Liver (tissue), 9 donors: ENCODE measurements around the gene PITRM1. TPM values are rescaled to one million over a fixed set of nuclear protein-coding genes. Genes with fewer than 3 reads are reported as not detected.
"Not testable (repeated sequence)": the region's sequence is repeated elsewhere in the genome, so short reads cannot be mapped to it uniquely, and the experiment has no call there.

ENCODE experiments used
- DNase-seq: peaks from one replicate; pipeline ENCODE4 v3.0.0-alpha.2; 2017; ENCODE audit warnings: low spot score
- H3K27ac ChIP-seq, 2 donors: one replicate each; pipeline ENCODE4 v1.7.0; 2013; ENCODE audit warnings: inconsistent platforms in 2 of 2, low read length in 2 of 2, control low read depth in 1 of 2, low read depth in 1 of 2, mild to moderate bottlenecking in 1 of 2
- H3K27me3 ChIP-seq, 4 donors: one replicate each; pipeline versions ENCODE4 v1.6.1 to v1.7.0; 2013; ENCODE audit warnings: low read length in 3 of 4, inconsistent platforms in 1 of 4, mild to moderate bottlenecking in 1 of 4, moderate library complexity in 1 of 4; ENCODE audit not compliant: control insufficient read depth in 4 of 4, insufficient read depth in 4 of 4
- H3K36me3 ChIP-seq, 4 donors: one replicate each; pipeline versions ENCODE4 v1.6.1 to v1.7.0; 2013; ENCODE audit warnings: low read length in 3 of 4, mild to moderate bottlenecking in 3 of 4, low read depth in 1 of 4, moderate library complexity in 1 of 4; ENCODE audit not compliant: control insufficient read depth in 4 of 4, insufficient read depth in 3 of 4
- H3K4me1 ChIP-seq, 4 donors: one replicate each; pipeline versions ENCODE4 v1.6.1 to v1.7.0; 2013; ENCODE audit warnings: low read length in 3 of 4, mild to moderate bottlenecking in 3 of 4, moderate library complexity in 1 of 4; ENCODE audit not compliant: control insufficient read depth in 4 of 4, insufficient read depth in 4 of 4
- H3K4me3 ChIP-seq, 3 donors: one replicate each; pipeline versions ENCODE4 v1.6.1 to v1.7.0; 2013; ENCODE audit warnings: low read length in 3 of 3, control low read depth in 1 of 3, low read depth in 1 of 3, mild to moderate bottlenecking in 1 of 3
- H3K9ac ChIP-seq, 2 donors: one replicate each; pipeline ENCODE4 v1.7.0; 2013; ENCODE audit warnings: low read length in 2 of 2, mild to moderate bottlenecking in 2 of 2, moderate library complexity in 2 of 2, control low read depth in 1 of 2, low read depth in 1 of 2
- H3K9me3 ChIP-seq, 4 donors: one replicate each; pipeline versions ENCODE4 v1.6.1 to v1.7.0; 2013; ENCODE audit warnings: low read length in 3 of 4; ENCODE audit not compliant: control insufficient read depth in 4 of 4
- EGR1 ChIP-seq, 2 donors: IDR thresholded peaks; 2 replicates each; pipeline ENCODE4 v1.6.1; 2016 to 2018; ENCODE audit warnings: antibody characterized with exemption in 2 of 2, low read depth in 2 of 2
- FOXA1 ChIP-seq: IDR thresholded peaks from 2 replicates; pipeline ENCODE4 v1.6.1; 2016; ENCODE audit warnings: antibody characterized with exemption
- FOXA2 ChIP-seq: IDR thresholded peaks from 2 replicates; pipeline ENCODE4 v1.6.1; 2016; ENCODE audit warnings: antibody characterized with exemption
- HNF4G ChIP-seq: IDR thresholded peaks from 2 replicates; pipeline ENCODE4 v1.6.1; 2016; ENCODE audit warnings: antibody characterized with exemption
- JUND ChIP-seq, 2 donors: IDR thresholded peaks; 2 replicates each; pipeline ENCODE4 v1.6.1; 2016; ENCODE audit warnings: antibody characterized with exemption in 2 of 2
- NR2F2 ChIP-seq: IDR thresholded peaks from 2 replicates; pipeline ENCODE4 v1.6.1; 2016; ENCODE audit warnings: antibody characterized with exemption
- RXRA ChIP-seq, 2 donors: IDR thresholded peaks; 2 replicates each; pipeline ENCODE4 v1.6.1; 2017 to 2018; ENCODE audit warnings: antibody characterized with exemption in 2 of 2, mild to moderate bottlenecking in 1 of 2
- SP1 ChIP-seq: IDR thresholded peaks from 2 replicates; pipeline ENCODE4 v1.6.1; 2018; ENCODE audit warnings: antibody characterized with exemption, mild to moderate bottlenecking
- WGBS: extraction: QIAGEN DNeasy Blood & Tissue Kit; methylation state at CpG from one replicate; pipeline ENCODE4 v1.1.7; 2013; 5-methylcytosine and 5-hydroxymethylcytosine counted together
- polyA plus RNA-seq, 2 donors: library from polyadenylated mRNA; stranded (reverse) in 1 of 2; unstranded in 1 of 2; fragments of 200-250 nt in 1 of 2; fragments of >200 nt in 1 of 2; fragmentation: Nextera tagmentation in 1 of 2; extraction: Ambion mirVana in 1 of 2; gene quantifications; one replicate each; pipeline versions ENCODE4 v1.2.1 to v1.2.3, GENCODE V29; 2013 to 2015
- total RNA-seq, 2 donors: library from RNA; depleted of rRNA; stranded (reverse); fragments of >200 nt; gene quantifications; one replicate each; pipeline ENCODE4 v1.2.3, GENCODE V29; 2014
- TF ChIP-seq, protein P1 (sequence below): IDR thresholded peaks from 2 replicates; pipeline ENCODE4 v1.6.1; 2016; ENCODE audit warnings: antibody characterized with exemption, mild to moderate bottlenecking
- TF ChIP-seq, protein P2 (sequence below): IDR thresholded peaks from 2 replicates; pipeline ENCODE4 v1.6.1; 2016; ENCODE audit warnings: antibody characterized with exemption
- TF ChIP-seq, protein P3 (sequence below): IDR thresholded peaks from 2 replicates; pipeline ENCODE4 v1.6.1; 2016; ENCODE audit warnings: antibody characterized with exemption
- TF ChIP-seq, protein P4 (sequence below): IDR thresholded peaks from 2 replicates; pipeline ENCODE4 v1.6.1; 2016; ENCODE audit warnings: antibody characterized with exemption
- TF ChIP-seq, protein P5 (sequence below): fragments of 150-350 bp; IDR thresholded peaks from 2 replicates; pipeline ENCODE4 v1.5.1; 2017; ENCODE audit warnings: improper control_type of control experiment, low read depth, low read length; ENCODE audit not compliant: missing input control
- donor health status: healthy.
- donor health status: healthy.
- donor health status: healthy.
- donor health status: healthy.
- donor health status: healthy.

PITRM1 gene
- total and polyA plus RNA-seq, 4 donors: 21.1 to 43.1 (median 27.7) TPM

DNA sequence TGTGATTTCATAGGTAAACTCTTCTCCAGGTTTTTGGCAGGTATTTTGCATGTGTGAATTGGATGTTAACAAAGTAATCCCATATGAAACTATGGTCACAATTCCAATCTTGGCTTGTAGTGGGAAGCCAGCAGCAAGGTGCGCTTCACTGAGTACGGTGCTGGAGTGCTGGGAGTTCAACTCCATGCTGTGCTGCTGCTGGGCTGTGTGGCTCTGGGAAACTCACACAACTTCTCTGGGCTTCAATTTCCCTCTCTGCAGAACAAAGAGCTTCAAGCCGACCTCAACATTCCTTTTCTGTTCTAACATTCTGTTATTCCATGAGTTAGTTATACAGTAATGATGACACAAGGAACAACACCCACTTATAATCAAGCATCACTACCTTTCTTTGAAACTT is 18.2 kb upstream of the PITRM1 start:
- H3K27ac ChIP-seq: no peak overlapping the region
- WGBS: 82% methylated on average over 3 of the region's 3 CpGs
- no peaks in the 10 kb centered on the region for H3K36me3 ChIP-seq
- no peaks in the 10 kb centered on the region for H3K9me3 ChIP-seq
- no peak overlapping the region for H3K4me3 ChIP-seq
- H3K4me1 ChIP-seq: peaks cover 0 to 4% (median 0%) of the 10 kb centered on the region in 4 donors
- H3K9ac ChIP-seq: no peak overlapping the region
- no peaks in the 10 kb centered on the region for H3K27me3 ChIP-seq
- DNase-seq: no peak
- TF ChIP-seq, protein P1, sequence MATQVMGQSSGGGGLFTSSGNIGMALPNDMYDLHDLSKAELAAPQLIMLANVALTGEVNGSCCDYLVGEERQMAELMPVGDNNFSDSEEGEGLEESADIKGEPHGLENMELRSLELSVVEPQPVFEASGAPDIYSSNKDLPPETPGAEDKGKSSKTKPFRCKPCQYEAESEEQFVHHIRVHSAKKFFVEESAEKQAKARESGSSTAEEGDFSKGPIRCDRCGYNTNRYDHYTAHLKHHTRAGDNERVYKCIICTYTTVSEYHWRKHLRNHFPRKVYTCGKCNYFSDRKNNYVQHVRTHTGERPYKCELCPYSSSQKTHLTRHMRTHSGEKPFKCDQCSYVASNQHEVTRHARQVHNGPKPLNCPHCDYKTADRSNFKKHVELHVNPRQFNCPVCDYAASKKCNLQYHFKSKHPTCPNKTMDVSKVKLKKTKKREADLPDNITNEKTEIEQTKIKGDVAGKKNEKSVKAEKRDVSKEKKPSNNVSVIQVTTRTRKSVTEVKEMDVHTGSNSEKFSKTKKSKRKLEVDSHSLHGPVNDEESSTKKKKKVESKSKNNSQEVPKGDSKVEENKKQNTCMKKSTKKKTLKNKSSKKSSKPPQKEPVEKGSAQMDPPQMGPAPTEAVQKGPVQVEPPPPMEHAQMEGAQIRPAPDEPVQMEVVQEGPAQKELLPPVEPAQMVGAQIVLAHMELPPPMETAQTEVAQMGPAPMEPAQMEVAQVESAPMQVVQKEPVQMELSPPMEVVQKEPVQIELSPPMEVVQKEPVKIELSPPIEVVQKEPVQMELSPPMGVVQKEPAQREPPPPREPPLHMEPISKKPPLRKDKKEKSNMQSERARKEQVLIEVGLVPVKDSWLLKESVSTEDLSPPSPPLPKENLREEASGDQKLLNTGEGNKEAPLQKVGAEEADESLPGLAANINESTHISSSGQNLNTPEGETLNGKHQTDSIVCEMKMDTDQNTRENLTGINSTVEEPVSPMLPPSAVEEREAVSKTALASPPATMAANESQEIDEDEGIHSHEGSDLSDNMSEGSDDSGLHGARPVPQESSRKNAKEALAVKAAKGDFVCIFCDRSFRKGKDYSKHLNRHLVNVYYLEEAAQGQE: no peak
- no peak for TF ChIP-seq JUND (IDR thresholded peaks at IDR 0.05)
- no peak for TF ChIP-seq HNF4G
- TF ChIP-seq NR2F2: no peak
- no peak for TF ChIP-seq FOXA2
- TF ChIP-seq, protein P2, sequence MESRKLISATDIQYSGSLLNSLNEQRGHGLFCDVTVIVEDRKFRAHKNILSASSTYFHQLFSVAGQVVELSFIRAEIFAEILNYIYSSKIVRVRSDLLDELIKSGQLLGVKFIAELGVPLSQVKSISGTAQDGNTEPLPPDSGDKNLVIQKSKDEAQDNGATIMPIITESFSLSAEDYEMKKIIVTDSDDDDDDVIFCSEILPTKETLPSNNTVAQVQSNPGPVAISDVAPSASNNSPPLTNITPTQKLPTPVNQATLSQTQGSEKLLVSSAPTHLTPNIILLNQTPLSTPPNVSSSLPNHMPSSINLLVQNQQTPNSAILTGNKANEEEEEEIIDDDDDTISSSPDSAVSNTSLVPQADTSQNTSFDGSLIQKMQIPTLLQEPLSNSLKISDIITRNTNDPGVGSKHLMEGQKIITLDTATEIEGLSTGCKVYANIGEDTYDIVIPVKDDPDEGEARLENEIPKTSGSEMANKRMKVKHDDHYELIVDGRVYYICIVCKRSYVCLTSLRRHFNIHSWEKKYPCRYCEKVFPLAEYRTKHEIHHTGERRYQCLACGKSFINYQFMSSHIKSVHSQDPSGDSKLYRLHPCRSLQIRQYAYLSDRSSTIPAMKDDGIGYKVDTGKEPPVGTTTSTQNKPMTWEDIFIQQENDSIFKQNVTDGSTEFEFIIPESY: no peak
- no peak for TF ChIP-seq RXRA (IDR thresholded peaks at IDR 0.05)
- TF ChIP-seq, protein P3, sequence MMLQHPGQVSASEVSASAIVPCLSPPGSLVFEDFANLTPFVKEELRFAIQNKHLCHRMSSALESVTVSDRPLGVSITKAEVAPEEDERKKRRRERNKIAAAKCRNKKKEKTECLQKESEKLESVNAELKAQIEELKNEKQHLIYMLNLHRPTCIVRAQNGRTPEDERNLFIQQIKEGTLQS: no peak
- TF ChIP-seq, protein P4, sequence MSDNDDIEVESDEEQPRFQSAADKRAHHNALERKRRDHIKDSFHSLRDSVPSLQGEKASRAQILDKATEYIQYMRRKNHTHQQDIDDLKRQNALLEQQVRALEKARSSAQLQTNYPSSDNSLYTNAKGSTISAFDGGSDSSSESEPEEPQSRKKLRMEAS: no peak
- no peak for TF ChIP-seq FOXA1

DNA sequence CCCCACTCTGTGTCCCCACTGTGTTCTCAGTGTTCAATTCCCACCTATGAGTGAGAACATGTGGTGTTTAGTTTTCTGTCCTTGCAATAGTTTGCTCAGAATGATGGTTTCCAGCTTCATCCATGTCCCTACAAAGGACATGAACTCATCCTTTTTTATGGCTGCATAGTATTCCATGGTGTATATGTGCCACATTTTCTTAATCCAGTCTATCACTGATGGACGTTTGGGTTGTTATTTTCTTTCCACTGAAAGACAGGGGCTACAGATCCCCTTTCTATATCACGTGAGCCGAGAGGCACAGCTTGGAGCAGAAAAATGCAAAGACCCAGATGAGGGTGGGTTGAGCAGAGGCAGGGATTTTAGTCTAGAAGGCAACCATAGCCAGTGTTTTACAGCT is 14.6 kb upstream of the PITRM1 start:
- H3K36me3 ChIP-seq, H3K27me3 ChIP-seq, H3K27ac ChIP-seq, H3K9ac ChIP-seq, H3K9me3 ChIP-seq, H3K4me3 ChIP-seq, DNase-seq, H3K4me1 ChIP-seq: not testable (repeated sequence)
- 81% methylated on average over 3 of the region's 3 CpGs for WGBS

DNA sequence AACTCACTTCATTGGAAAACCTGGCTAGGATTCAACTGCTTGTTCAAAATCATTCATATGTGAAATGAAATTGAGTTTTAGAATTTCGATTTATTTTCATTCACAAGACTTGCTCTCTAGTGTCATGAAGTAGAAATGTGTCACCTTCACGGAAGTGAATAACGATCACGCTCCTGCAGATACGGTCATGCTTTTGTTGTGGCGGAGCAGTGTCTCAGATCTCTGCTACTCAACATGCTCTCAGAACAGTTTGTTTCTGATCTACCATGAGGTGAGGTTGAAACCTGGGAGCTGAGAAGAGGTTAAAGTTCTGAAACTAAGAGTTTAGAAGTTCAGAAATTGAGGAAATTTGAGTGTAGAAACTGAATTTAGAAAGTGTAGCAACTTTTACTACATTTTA is 13.8 kb upstream of the PITRM1 start:
- H3K9me3 ChIP-seq: no peaks in the 10 kb centered on the region
- TF ChIP-seq, protein P4: no peak
- TF ChIP-seq EGR1 (IDR thresholded peaks at IDR 0.05; ENCODE audit: low read depth in 2 of 2) (no peak), SP1 (no peak)
- TF ChIP-seq, protein P5, sequence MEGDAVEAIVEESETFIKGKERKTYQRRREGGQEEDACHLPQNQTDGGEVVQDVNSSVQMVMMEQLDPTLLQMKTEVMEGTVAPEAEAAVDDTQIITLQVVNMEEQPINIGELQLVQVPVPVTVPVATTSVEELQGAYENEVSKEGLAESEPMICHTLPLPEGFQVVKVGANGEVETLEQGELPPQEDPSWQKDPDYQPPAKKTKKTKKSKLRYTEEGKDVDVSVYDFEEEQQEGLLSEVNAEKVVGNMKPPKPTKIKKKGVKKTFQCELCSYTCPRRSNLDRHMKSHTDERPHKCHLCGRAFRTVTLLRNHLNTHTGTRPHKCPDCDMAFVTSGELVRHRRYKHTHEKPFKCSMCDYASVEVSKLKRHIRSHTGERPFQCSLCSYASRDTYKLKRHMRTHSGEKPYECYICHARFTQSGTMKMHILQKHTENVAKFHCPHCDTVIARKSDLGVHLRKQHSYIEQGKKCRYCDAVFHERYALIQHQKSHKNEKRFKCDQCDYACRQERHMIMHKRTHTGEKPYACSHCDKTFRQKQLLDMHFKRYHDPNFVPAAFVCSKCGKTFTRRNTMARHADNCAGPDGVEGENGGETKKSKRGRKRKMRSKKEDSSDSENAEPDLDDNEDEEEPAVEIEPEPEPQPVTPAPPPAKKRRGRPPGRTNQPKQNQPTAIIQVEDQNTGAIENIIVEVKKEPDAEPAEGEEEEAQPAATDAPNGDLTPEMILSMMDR: no peak
- no peaks in the 10 kb centered on the region for H3K36me3 ChIP-seq
- H3K27me3 ChIP-seq: no peaks in the 10 kb centered on the region
- no peak overlapping the region for H3K27ac ChIP-seq
- no peak overlapping the region for H3K4me3 ChIP-seq
- DNase-seq: no peak
- H3K4me1 ChIP-seq: no peaks in the 10 kb centered on the region
- WGBS: 84% methylated on average over 6 of the region's 6 CpGs
- H3K9ac ChIP-seq: no peak overlapping the region
